ENCODE results near the gene CDC42EP5. TPM values are rescaled to one million over a fixed set of nuclear protein-coding genes. Genes with fewer than 3 reads are reported as not detected.

The CDC42EP5 gene
- total RNA-seq, 1 experiment from 2014 or later, result 11.5 TPM

DNA sequence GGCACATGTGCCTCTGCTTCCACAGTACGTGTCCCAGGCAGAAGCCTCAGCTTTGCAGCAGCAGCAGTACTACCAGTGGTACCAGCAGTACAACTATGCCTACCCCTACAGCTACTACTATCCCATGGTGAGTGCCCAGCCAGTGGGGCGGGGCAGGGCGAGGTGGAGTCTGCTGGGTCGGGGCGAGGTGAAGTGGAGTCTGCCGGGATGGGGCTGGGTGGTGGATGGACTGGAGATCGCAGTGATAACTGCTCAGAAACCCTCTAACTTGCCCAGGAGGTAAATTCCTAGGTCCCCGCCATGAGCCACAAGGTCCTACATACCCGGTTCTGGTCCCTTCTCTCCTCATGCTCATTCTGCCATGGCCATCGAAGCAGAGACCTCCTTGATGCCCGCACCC lies 20.5 kb downstream of the CDC42EP5 start (continued):
- TF ChIP-seq PRDM15 (CRISPR knock-in tag; IDR thresholded peaks at IDR 0.05) (no peak), ESRRA (CRISPR knock-in tag; IDR thresholded peaks at IDR 0.05; ENCODE audit: borderline replicate concordance) (no peak)
- TF ChIP-seq, protein P1, sequence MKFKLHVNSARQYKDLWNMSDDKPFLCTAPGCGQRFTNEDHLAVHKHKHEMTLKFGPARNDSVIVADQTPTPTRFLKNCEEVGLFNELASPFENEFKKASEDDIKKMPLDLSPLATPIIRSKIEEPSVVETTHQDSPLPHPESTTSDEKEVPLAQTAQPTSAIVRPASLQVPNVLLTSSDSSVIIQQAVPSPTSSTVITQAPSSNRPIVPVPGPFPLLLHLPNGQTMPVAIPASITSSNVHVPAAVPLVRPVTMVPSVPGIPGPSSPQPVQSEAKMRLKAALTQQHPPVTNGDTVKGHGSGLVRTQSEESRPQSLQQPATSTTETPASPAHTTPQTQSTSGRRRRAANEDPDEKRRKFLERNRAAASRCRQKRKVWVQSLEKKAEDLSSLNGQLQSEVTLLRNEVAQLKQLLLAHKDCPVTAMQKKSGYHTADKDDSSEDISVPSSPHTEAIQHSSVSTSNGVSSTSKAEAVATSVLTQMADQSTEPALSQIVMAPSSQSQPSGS (CRISPR knock-in tag; IDR thresholded peaks at IDR 0.05; ENCODE audit: borderline replicate concordance, low read depth), result no peak
- TF ChIP-seq, protein P2, sequence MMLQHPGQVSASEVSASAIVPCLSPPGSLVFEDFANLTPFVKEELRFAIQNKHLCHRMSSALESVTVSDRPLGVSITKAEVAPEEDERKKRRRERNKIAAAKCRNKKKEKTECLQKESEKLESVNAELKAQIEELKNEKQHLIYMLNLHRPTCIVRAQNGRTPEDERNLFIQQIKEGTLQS (CRISPR knock-in tag; conservative IDR thresholded peaks at IDR 0.05), result no peak

GRCh38 chr19:54451997-54452396 lies 21.1 kb downstream of the CDC42EP5 start:
- ATAC-seq (no peak), DNase-seq (ENCODE audit: low spot score) (no peak)
- no peak overlapping the region for H3K4me3 Mint-ChIP-seq
- peaks cover 2% of the 10 kb centered on the region; the same call in 1 of the 2 replicates for H3K27me3 Mint-ChIP-seq (ENCODE audit: low read depth)
- H3K27ac Mint-ChIP-seq, result no peak overlapping the region
- H3K36me3 Mint-ChIP-seq, result peaks cover 47% of the 10 kb centered on the region
- POLR2A ChIA-PET, result no interaction called here
- CTCF ChIA-PET, result no interaction called here
- H3K4me1 Mint-ChIP-seq, result peaks cover 24% of the 10 kb centered on the region
- H3K9me3 Mint-ChIP-seq, result no peaks in the 10 kb centered on the region
- no peak for TF ChIP-seq USF1 (CRISPR knock-in tag; IDR thresholded peaks at IDR 0.05)
- no peak for TF ChIP-seq ESRRA (CRISPR knock-in tag; IDR thresholded peaks at IDR 0.05; ENCODE audit: borderline replicate concordance)
- TF ChIP-seq, protein P3, sequence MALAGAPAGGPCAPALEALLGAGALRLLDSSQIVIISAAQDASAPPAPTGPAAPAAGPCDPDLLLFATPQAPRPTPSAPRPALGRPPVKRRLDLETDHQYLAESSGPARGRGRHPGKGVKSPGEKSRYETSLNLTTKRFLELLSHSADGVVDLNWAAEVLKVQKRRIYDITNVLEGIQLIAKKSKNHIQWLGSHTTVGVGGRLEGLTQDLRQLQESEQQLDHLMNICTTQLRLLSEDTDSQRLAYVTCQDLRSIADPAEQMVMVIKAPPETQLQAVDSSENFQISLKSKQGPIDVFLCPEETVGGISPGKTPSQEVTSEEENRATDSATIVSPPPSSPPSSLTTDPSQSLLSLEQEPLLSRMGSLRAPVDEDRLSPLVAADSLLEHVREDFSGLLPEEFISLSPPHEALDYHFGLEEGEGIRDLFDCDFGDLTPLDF (CRISPR knock-in tag; IDR thresholded peaks at IDR 0.05), result no peak
- TF ChIP-seq, protein P4, sequence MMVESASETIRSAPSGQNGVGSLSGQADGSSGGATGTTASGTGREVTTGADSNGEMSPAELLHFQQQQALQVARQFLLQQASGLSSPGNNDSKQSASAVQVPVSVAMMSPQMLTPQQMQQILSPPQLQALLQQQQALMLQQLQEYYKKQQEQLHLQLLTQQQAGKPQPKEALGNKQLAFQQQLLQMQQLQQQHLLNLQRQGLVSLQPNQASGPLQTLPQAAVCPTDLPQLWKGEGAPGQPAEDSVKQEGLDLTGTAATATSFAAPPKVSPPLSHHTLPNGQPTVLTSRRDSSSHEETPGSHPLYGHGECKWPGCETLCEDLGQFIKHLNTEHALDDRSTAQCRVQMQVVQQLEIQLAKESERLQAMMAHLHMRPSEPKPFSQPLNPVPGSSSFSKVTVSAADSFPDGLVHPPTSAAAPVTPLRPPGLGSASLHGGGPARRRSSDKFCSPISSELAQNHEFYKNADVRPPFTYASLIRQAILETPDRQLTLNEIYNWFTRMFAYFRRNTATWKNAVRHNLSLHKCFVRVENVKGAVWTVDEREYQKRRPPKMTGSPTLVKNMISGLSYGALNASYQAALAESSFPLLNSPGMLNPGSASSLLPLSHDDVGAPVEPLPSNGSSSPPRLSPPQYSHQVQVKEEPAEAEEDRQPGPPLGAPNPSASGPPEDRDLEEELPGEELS (CRISPR knock-in tag; IDR thresholded peaks at IDR 0.05), result no peak
- TF ChIP-seq JUN (CRISPR knock-in tag; IDR thresholded peaks at IDR 0.05), result no peak
- no peak for TF ChIP-seq MLX (CRISPR knock-in tag; IDR thresholded peaks at IDR 0.05)
- TF ChIP-seq ATF1 (CRISPR knock-in tag; IDR thresholded peaks at IDR 0.05), result no peak
- TF ChIP-seq IRF2 (CRISPR knock-in tag; IDR thresholded peaks at IDR 0.05; ENCODE audit: borderline replicate concordance, low read depth), result no peak
- TF ChIP-seq, protein P5, sequence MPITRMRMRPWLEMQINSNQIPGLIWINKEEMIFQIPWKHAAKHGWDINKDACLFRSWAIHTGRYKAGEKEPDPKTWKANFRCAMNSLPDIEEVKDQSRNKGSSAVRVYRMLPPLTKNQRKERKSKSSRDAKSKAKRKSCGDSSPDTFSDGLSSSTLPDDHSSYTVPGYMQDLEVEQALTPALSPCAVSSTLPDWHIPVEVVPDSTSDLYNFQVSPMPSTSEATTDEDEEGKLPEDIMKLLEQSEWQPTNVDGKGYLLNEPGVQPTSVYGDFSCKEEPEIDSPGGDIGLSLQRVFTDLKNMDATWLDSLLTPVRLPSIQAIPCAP (CRISPR knock-in tag; IDR thresholded peaks at IDR 0.05), result no peak
- TF ChIP-seq NR2C2 (CRISPR knock-in tag; IDR thresholded peaks at IDR 0.05), result no peak
- TF ChIP-seq GABPB1 (CRISPR knock-in tag; IDR thresholded peaks at IDR 0.05), result no peak
- no peak for TF ChIP-seq AR (CRISPR knock-in tag; IDR thresholded peaks at IDR 0.05)
- TF ChIP-seq, protein P2 (CRISPR knock-in tag; conservative IDR thresholded peaks at IDR 0.05), result no peak
- TF ChIP-seq, protein P6, sequence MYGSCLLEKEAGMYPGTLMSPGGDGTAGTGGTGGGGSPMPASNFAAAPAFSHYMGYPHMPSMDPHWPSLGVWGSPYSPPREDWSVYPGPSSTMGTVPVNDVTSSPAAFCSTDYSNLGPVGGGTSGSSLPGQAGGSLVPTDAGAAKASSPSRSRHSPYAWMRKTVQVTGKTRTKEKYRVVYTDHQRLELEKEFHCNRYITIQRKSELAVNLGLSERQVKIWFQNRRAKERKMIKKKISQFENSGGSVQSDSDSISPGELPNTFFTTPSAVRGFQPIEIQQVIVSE (CRISPR knock-in tag; IDR thresholded peaks at IDR 0.05; ENCODE audit: borderline replicate concordance), result no peak
- TF ChIP-seq ZNF671 (CRISPR knock-in tag; IDR thresholded peaks at IDR 0.05), result no peak
- no peak for TF ChIP-seq NFATC4 (CRISPR knock-in tag; IDR thresholded peaks at IDR 0.05)
